ENCODE measurements around the gene LPP.

LPP gene

DNA sequence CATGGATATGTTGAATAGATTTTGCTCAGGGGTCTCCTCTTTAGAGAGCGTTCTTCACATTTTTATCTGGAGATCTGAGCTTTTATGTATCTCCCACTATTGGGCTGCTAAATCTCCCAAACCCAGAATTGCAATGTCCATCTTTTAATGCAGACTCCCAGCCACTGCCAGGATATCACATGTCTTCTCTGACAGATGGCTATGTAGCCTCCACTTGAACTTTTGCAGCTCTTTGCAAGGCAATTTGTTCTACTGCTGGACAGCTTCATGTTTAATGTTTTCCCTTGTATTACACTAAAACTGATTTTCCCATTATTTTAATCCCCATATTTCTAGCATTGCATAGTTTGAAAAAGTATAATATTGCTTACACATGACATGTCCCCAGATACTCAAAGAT is 177.2 kb downstream of the LPP start:
- no peak for DNase-seq
- intact Hi-C loops (cut with DNase I): no loop called here

DNA sequence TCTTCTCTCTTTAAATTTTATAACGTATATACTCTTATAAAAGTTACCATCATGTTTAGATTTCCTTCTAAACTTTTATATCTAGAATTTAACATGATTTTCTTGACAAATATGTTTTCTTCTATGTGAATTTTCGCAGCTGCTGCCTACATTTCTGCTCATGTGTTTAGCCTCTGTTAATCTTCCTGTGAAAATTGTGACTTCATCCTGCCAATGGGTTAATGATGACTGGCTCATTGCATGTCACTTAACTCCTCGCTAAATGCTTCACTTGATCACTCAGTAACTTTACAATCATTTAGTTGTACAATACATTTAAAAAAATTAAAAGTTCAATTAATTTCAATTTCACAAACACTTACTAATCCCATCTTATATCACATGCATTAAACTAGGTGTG is 178.1 kb downstream of the LPP start:
- intact Hi-C loops (cut with DNase I): no loop called here
- DNase-seq: no peak

DNA sequence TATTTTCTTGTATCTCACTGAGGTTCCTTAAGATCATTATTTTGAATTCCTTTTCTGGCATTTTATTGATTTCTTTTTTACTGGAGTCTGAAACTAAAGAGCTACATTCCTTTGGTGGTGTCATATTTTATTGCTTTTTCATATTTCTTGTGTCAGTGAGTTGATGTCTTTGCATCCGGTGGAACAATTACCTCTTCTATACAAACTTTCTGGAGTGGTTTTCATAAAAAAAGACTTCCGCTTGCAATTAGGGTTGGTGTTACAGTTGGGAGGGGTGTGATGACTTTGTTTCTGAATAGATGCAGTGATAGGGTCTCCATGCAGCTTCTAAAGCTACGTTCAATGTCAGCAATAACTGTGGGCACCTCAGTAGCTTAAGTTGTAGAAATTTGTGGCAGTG is 181.7 kb downstream of the LPP start:
- intact Hi-C loops (cut with DNase I): no loop called here

DNA sequence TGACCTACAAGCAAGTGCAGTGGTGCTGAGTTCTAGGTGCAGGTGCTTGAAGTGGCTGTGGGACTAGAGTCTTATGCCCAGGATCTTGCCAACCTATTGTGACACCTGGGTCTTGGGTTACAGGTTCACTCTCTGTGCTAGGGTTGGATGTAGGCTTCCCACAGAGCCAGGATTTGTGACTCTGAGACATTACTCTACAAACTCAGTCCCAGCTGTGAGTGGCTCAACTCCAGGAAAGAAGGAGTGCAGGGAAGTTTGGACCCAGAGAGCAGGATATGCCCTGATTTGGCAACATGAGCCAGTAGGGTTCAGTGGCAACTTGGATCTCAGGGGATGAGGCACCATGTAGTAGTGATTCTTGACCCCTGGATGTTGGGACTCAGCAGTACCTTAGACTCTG is 182.2 kb downstream of the LPP start:
- intact Hi-C loops (cut with DNase I): no loop called here

More for the DNA sequence above, 181.7 kb downstream of the LPP start:
- DNase-seq: no peak

DNA sequence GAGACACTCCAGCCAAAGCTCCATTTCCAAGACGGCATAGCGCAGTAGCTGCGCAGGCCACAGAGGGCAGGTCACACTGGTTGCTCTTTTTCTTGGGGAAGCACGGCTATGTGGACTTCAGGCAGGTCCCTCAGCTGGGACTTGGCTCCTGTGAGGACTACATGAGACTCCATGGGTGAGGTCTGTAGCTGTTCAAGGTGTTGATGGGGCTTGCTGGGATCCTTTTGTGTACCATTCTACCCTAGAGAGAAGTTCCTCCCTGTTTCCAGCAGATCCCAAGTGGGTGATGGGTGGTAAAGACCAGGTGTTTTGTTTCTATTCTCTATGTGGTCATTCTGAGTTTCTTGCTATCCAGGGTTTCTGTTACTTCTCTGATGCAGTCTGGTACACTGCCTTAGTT is 183.3 kb downstream of the LPP start:
- intact Hi-C loops (cut with DNase I): no loop called here
- DNase-seq: no peak

More for the DNA sequence above, 182.2 kb downstream of the LPP start:
- no peak for DNase-seq

DNA sequence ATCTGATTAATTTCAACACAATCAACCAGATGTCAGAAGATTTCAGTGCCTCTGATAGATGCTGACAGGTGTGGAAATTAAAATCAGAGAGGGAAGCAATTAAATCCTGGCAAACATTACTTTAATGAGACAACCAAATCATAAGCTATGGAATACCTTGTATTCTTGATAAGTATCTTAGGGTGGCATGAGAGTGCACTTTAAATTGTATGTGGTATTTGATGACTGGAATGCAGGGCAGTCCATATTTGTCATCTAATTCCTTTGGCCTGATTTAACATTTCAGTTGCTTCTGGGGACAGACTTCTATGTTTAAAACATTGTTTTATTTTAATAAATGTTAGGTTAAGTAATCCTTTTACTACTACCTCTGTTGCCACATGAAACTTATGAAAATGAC is 184.1 kb downstream of the LPP start:
- no peak for DNase-seq
- intact Hi-C loops (cut with DNase I): no loop called here

DNA sequence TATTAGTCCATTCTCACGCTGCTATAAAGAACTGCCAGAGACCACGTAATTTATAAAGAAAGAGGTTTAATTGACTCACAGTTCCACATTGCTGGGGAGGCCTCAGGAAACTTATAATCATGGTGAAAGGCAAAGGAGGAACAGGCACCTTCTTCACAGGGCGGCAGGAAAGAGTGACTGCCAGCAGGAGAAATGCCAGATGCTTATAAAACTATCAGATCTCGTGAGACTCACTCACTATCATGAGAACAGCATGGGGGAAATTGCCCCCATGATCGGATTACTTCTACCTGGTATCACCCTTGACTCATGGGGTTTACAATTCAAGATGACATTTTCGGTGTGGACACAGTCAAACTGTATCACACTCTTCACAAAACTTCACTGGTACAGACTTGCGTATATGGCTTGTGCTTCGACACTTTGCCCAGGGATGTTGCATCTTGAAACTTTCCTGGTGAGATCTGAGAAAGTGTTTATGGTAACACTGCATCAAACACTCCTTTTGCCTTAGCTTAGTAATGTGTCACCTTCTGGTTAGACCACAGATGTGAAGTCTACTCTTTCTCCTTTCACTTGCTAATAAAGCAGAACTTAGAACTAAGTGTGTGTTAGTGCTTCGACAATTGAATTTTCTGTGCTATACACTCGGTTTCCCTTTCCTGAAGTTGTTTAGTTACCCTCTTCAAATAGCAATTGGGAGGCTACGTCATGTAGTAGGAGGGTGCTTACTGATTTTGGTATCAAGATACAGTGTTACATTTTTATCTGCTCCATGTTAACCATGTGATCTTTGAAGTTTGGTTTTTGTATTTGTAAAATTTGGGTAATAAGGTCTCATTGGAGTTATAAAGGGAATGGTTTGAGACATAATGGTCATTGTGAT is 185.7 kb downstream of the LPP start:
- intact Hi-C loops (cut with DNase I): no loop called here
- DNase-seq: no peak

DNA sequence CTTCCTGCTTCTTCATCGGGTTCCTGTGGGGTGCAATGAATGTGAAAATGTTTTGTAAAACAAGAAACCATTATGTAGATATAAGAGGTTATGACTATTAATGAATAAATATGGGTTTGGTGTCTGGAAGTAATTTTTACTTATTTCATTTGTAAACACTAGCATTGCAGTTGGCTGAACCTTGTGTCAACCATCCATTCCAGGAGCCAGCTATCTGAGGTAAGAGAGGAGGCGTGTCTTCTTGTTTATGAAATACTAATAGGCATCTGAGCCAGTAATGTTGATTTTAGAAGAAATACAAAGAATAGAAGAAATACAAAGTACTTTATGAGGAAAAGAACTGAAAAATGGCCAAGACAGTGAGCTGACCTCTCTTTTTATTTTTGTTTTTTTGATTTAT is 187.5 kb downstream of the LPP start:
- no peak for DNase-seq
- intact Hi-C loops (cut with DNase I): no loop called here

DNA sequence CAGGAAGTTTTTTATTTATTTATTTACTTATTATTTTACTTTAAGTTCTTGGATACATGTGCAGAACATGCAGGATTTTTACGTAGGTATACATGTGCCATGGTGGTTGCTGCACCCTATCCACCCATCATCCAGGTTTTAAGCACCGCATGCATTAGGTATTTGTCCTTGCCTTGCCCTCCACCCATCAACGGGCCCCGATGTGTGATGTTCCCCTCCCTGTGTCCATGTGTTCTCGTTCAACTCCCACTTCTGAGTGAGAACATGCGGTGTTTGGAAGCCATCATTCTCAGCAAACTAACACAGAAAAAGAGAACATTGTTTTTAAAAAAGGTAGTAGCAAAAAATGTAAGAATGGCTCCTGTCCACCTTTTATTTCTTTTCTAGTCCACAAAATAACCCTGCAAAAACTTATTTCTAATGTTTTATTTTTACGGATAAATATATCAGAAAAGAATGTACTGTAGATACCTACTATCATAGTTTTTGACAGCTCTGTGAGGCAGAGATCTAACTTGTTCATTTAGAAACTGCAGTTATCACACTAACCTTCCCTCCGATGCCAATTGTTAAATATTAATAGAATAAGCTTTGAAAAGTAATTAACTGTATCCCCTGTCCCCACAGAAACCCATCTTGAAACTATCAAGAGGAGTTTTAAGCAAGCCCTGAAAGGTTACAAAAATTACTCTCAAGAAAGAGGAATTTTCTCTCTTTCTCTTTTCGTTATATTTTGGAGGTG is 189.2 kb downstream of the LPP start:
- no peak for DNase-seq
- intact Hi-C loops (cut with DNase I): no loop called here

DNA sequence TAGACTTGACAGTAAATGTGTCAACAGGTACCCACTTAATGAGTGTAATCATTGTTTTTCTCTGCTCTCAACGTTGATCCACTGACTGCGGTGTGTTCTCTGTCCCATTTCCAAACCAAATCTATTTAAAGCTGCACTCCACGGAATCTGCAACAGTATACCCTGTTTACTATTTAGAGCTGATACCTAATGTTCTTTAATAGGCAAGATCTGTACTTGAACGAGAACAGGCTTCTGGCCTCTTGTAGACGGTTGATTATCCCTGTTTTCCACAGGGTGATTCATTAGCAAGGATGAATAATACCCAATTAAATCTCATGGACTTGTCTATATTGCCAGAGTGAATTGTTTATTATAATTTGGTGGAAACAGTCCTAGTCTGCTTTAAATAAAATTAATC is 189.9 kb downstream of the LPP start:
- intact Hi-C loops (cut with DNase I): no loop called here
- no peak for DNase-seq

DNA sequence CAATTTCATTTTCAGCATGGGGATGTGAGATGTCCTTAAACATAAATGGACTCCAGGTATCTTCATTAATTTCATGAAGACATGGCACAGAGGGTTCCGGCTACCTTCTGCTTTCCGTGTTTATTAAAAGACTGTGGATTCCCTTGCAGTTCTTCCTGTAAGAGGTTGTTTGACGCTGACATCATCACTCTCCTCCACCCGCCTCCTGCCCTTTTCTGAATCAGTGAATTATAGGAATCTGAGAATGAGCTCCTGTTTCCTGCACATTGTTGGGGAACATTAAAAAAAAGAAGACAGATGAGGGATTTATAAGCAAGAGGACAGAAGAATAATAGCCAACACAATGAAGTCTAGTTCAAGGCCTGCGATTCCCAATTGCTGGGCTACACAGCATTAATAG is 191.3 kb downstream of the LPP start:
- intact Hi-C loops (cut with DNase I): no loop called here
- DNase-seq: peak in 6 of 42 donors; percentile 7 to 25 (median 12)

DNA sequence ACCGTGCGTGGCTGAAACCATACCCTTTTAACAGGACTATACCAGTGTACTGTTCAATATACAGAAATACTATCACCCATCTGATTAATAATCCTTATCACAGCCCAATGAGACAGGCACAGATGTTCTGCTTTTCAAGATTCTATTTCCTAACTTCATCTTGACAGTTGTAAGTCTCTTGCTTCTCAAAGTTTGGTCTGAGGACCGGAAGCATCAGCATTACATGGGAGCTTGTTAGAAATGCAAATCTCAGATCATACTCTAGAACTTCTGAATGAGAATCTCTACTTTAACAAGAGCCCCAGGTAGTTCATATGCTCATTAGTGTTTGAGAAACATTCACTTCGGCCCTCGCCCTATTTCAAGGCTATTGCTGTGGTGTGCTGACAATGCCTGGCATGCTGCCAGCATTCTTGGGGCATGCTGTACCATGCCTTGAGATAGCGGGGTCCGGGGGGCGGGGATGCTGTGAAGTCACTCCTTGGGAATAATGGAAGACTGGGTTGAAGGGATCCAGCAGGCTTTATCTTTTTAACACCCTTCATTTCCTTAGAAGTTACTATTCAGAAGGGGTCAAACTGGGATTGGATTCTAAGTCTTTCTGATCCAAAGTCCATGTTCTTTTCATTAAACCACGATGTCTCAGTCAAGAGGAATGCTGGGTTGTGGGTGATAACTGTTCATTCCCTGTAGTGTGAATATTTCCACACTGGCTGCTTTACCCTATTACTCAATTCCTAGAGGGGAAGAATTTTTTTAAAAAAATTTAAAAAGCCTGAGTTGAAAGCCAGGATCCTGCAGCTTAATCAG is 194.7 kb downstream of the LPP start:
- DNase-seq: peak in 8 of 42 donors; percentile 8 to 60 (median 22)
- intact Hi-C loops (cut with DNase I): no loop called here

DNA sequence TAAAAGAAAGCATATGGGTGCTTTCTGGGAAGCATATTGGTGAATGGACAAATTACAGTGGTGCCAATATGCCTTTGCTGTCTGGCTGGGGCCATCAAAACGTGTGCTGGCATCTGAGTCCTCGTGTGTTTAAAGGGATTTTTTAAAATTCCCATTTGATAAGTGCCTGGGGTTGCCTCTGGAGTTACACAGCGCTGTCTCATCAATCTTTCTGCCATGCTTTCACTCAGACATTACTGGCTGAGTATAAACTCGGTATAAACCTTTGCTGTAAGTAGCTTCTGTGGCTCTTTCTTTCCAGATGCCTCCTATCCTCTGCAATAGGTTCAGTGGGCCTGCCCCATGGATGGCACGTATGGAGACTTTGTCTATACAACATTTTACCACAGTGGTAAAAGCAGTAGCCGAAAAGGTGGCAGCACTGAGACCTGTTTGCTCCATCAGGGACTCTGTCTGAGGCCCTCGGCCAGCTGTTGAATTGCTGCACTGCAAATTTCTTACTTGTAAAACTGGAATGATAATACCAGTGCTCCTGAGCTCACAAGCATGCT is 195.5 kb downstream of the LPP start:
- intact Hi-C loops (cut with DNase I): no loop called here
- DNase-seq: no peak

DNA sequence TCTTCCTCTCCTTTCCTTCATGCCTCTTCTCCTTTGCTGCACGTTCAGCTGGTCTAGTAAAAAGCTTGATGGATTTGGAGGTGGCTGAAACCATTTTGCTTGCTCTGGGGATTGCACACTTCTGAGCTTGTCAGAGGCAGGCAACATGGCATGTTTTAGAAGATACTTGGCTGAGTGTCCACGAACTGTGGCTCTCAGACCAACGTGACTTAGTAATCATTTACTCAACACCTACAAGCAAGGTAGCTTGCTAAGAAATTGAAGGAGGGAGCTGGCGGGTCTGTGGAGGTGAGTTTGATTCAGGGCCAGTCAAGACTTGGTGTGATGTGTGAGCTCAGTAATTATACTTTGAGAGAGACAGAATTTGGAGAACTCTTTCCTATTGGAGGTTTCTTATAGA is 196.0 kb downstream of the LPP start:
- DNase-seq: no peak
- intact Hi-C loops (cut with DNase I): no loop called here

DNA sequence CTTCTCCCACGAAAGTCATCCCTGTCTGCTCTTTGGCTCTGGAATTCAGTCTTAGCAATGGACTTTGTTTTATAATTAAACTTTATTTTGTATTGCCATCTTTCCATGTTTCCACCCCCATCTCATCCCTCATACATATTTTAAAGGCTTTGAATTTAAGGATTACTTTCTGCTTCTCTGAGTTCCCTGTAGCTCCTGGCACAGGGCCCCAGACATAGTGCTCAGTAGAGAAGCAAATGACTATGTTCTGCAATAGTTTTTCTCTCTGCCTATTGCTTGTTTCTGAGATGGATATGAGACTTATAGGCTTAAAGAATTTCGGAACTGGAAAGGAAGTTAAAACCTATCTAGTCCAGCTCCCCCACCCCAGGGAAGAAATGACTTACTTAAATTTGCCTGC is 197.0 kb downstream of the LPP start:
- intact Hi-C loops (cut with DNase I): no loop called here
- no peak for DNase-seq

DNA sequence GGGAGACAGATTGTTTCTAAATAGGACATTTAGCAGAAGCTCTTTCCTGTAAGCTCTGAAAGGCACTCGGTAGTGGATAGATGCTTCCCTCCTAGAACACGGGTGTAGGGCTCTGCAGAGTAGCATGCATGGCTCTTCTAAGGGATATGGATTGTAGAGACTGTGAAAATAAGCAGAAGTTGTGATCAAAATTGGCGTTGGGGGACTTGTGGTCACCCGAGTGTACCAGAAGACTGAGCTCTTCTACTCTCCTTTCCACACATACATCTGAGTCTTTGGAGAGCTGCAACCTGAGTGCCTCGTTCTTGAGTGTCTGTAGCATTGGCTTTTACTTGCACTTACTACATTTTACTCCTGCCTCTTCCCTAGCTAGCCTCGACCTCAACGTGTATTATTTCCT is 197.7 kb downstream of the LPP start:
- intact Hi-C loops (cut with DNase I): no loop called here
- DNase-seq: no peak

DNA sequence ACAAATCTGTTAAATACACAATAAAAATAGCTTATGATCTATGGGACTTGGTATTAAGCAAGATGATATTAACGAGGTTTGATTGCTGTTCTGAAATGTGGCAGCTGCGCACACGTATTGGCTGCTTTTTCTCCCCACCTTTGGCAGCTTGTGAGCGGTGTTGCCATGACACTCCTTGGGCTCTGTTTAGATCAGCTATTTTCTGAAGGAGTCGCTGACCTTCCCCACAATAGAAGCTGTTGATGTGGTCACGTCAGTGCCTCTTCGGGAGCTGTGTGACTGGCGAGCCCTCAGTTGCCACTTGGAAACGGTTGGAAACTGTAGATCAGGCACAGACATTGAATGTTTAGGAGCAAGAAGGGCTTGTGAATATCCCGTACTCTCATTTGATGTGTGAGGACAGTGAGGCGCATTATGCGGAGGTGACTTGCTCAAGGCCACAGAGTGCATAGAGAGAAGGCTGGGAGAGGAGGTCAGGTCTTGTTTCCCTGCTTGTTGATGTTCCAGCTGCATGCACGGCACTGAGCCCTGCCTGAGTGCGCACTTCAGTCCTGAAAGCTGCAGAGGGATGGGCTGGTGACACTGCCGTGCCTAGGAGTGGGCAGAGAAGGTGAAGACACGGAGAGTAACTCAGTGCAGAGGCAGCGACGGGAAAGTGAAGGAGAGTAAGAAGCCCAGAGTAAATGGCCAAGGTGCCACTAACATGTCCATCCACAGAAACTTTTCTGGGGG is 198.4 kb downstream of the LPP start:
- no peak for DNase-seq
- intact Hi-C loops (cut with DNase I): no loop called here

DNA sequence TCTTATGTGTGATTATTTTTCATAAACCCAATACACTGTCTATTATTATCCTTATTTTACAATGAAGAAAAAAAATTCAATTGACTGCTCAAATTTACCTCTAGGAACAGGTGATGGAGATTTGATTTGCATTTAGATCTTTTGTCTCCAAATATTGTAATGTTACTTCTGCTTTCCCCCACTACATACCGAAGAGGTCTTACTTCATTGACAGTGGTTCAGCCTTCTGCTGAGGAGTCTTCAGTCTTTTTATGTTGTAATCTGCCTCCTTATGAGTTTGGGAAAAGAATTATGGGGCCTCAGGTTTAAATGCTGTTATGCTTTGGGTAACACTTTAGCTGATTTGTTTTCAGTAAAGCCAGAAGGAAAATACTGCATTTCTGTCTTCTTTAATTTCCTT is 199.5 kb downstream of the LPP start:
- DNase-seq: no peak
- intact Hi-C loops (cut with DNase I): no loop called here

Data from head of caudate nucleus (tissue), 42 donors.